GM19467 (cell line): ENCODE measurements around the gene MED16.
"Not testable (repeated sequence)": the region's sequence is repeated elsewhere in the genome, so short reads cannot be mapped to it uniquely, and the experiment has no call there.

Experiments
- ATAC-seq: cut with Tn5 transposase; IDR thresholded peaks from one replicate; pipeline ENCODE4 v1.9.1; 2021; ENCODE audit warnings: mild to moderate bottlenecking, moderate library complexity; ENCODE audit not compliant: unreplicated experiment

MED16 gene

DNA sequence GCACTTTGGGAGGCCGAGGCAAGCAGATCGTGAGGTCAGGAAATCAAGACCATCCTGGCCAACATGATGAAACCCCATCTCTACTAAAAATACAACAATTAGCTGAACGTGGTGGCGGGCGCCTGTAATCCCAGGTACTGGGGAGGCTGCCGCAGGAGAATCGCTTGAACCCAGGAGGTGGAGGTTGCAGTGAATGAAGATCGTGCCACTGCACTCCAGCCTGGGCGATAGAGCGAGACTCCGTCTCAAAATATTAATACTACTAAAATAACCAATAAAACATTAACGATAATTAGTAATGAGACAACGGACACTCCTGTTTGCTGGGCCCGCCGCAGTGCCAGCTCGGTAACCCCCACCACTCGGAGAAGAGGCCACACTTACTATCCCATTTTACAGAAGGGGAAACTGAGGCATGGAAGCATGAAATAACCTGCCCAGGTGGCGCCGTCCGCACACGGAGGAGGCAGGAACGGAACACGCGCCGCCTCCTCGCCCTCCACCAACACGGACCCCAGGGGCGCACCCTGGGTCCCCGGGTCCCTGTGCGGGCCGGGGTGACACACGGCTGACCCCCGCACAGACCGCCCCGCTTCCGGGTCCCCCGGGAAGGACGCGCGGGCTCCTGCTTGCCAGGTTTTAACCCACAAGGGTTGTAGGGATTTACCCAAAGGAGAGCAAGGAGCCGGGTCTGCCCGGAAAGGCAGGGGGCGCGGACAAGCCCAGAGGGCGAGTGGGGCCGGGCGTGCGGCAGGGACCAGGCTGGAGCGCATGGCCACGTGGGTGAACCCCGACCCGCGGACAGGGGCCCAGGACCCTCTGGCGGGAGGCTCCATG, 18.4 kb upstream of the MED16 start:
- ATAC-seq: no peak

DNA sequence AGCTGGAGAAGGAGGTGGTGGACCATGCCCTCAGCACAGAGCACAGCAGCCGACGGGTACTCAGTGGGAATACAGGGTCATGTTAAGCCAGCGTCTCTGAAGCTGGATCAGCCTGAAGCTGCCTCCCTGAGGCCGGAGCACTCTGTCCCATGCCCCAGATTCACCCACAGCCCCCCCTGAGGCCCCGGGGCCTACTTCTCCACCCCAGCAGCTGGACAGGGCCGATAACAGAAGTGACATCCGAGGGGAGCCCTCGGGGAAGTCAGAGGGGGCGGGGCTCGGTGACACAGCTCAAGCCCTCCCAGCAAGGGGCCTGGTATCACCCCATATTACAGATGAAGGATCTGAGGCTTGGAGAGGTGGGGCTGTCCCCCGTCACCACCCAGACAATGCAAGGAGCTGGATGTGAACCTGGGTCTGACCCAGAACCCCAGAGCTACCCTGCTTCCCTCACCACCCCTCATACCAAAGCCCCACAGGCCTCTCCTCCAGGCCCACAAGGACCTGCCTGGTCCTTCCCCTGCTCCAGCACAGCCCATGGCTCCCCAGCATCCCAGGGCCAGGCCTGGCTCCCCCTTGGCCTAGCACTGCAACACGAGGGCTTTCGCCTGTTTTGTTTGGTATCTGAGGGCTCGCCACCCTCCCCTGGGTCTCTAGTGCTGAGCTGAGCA, 14.3 kb upstream of the MED16 start:
- ATAC-seq: no peak

DNA sequence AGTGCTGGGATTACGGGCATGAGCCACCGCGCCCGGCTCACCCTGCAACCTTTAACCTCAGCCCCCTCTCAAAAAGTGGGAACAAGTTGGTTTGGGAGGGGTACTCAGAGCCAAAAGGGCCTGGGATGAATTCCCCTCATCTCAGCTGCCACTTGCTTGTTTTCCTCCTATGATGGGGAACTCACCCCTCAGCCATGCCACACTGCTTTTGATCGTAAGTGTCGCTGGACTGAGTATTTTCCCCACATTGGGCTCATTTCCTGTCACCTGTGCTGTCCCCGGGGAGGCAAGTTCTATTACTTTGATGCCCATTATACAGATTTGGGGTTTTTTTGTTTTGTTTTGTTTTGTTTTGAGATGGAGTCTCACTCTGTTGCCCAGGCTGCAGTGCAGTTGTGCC, 13.5 kb upstream of the MED16 start:
- ATAC-seq: no peak

DNA sequence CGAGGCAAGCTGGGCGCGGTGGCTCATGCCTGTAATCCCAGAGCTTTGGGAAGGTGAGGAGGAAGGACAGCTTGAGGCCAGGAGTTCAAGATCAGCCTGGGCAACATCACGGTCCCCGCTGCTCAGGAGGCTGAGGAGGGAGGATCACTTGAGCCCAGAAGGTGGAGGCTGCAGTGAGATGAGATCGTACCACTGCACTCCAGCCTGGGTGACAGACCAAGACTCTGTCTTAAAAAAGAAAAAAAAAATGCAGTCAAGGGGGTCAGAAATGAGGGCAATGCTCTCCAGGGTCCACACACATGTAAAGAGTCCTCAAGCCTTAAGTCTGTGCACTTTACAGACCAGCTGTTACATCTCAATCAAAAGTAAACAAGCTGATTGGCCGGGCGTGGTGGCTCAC, 11.6 kb upstream of the MED16 start:
- ATAC-seq: no peak

DNA sequence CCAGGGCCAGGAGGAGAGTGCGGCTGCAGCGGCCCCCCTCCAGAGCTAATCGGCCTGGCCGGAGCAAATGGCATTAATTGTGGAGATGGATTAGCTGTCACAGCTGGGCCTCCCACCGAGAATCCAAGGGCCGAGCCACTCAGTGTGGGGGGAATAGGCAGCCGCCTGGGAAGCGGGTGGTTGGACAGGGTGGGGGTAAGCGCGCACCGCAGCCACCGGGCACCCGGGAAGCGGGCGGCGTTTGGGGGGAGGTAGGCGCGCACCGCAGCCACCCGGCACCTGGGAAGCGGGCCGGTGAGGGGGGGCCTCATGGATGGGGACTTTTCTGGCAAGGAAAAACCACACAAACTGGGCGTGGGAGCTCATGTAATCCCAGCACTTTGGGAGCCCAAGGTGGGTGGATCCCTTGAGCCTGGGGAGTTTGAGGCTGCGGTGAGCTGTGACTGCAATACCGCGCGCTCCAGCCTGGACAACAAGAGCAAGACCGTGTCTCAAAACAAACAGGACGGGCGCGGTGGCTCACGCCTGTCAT, 10.3 kb upstream of the MED16 start:
- ATAC-seq: no peak

DNA sequence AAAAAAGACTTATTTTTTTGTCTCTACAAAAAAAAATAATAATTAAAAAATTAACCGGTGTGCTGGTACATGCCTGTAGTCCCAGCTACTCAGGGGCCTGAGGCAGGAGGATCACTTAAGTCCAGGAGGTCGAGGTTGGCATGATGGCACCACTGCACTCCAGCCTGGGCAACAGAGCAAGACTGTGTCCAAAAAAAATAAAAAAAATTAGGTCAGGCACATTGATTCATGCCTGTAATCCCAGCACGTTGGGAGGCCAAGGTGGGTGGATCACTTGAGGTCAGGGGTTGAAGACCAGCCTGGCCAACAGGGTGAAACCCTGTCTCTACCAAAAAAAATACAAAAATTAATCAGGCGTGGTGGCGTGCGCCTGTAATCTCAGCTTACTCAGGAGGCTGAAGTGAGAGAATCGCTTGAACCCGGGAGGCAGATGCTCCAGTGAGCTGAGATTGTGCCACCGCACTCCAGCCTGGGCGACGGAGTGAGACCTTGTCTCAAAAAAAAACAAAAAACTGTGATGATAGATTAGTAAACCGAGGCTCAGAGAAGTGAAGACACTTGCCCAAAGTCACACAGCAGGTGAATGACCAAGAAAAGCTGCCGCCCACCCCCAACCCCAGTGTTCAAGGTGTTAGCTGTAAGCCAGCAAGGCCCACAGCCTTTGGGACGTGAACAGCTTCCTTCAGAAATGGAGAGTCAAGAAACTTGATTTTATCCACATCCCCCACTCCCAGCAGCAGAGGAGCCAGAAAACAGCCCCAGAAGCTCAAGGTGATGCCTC, 9.6 kb upstream of the MED16 start:
- no peak for ATAC-seq

DNA sequence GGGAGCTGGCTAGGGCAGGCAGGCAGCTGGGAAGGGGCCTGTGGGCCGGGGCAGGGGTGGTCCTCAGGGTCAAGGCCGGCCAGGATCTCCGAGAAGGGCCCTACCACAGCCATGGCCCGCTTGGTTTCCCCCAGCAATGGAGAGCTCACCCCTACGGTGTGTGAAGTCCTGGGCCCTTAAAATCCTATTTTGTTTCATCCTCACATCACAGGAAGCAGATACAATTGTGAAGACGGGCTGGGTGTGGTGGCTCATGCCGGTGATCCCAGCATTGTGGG, 9.0 kb upstream of the MED16 start:
- no peak for ATAC-seq

DNA sequence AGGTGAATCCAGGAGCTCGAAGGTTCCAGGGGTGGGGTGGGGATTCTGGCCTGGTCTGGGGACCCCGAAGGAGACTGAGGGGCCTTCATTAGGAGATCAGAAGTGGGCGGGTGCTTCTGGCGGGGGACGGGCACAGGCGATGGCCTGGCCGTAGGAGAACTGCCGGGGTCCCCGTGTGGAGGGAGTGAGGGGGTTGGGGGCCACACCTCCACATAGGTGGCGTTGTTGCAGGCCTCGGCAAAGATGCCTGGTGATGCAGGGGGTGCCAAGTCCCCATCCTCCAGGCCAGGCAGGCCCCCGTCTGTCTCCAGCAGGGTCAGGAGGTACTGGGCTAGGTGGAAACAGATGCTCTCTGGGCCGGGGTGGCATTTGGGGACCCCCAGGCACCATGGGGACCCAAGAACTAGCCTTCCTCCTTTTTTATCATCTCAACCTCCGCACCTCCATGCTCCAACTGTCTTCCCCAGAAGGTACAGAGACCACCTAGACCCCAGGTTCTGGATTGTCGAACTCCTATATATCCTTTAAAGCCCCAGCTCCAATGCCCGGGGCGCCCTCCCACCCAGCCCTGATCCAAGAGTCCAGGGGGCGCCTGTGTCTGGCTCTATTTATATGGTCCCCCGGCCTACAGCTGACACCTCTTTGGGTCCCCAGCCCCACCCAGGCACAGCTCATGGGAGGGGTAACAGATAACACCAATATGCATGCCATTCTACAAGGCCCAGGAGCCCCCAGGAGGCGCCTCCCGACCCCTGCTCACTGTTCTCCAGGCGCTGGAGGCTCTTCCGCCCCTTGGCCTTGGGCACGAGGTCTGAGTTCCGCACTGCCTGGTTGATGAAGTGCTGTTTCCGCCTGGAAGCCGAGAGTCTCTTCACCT, 8.5 kb upstream of the MED16 start:
- no peak for ATAC-seq

DNA sequence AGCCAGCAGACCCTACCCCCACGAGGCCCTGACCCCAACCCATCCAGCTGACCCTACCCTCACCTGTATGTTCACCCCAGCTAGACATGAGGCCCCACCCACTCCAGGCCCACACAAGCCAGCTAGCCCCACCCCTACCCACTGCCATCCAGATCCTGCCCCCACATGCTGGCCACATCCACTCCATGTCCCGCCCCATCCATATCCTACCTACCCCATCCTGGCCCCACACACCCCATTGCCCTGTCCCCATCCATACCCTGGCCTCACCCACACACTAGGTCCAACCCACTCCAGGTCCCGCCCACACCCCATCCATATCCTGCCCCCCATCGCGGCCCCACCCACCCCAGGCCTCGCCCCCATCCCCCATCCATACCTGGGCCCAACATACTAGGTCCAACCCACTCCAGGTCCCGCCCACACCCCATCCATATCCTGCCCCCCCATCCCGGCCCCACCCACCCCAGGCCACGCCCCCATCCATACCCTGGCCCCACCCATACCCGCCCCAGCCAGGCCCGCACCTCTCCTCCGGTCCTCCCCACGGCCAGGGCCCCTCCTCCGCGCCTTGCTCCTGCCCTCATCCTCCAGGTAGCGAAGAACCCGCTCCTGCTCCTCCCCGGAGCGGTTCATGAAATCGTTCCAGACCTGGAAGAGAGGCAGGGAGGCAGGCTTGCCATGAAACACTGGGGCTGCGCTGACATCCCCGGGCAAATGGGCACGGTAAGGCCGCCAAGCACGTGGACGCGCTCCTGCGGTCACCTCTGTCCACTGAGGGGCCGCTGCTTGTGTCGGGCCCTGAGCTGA, 7.5 kb upstream of the MED16 start:
- no peak for ATAC-seq

DNA sequence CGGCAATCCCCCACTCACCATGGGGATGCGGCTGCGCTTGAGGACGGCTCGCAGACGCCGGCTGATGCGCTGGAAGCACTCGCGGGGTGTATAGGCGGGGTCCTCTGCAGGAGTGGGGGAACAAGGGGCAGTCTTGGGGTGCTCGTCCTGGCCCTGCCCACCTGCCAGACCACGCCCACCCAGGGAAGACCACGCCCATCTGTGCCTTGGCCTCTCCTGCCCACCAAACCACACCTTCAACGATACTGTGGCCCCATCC, 7.0 kb upstream of the MED16 start:
- no peak for ATAC-seq

DNA sequence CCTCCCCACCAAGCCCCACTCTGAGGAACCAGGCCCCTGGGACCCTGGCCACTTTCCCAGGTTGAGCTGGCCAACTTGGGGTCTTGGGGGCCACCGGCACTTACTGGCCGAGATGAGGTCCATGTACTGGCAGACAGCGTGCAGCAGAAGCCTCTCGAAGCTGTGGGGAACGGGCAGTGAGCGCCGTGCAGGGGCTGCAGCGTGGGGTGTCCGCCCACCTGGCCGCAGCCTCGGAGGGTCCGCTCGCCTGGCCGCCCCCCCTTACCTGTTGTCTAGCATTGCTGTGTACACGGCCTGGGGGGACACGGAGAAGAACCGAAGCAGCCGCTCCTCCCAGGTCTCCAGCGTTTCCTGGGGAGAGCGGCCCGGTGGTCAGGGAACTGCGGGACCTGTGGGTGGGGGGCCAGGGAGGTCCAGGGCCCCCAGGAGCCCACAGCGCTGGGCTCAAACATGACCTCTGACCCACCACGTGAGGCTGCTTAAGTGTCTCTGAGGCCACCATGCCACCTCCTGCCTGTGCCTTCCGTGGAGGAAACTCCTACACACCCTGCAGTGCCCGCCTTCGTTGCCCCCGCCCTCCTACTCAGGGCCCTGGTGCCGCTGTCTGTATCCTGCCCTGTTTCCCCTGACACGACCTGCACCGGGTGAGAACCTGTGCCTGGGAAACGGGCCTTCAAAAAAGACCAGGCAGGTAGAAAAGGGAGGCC, 6.5 kb upstream of the MED16 start:
- no peak for ATAC-seq

DNA sequence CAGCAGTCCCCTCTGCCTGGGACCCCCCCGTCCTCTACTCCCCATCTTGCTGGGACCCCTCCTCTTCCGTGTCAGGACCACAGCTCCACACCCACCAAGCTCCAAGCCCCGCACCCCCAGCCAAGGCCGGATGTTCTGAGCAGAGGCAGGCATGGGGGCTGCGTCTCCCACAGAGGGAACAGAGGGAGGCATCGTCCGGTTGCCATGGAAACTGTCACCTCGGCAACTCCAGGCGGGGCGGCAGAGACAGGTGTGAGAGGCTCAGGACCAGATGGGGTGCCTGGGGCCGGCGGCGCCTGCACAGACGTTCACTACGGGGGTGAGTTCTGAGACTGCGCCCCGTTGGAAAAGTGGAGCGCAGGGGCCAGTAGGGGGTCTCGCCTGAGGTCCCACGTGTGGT, 5.7 kb upstream of the MED16 start:
- no peak for ATAC-seq

DNA sequence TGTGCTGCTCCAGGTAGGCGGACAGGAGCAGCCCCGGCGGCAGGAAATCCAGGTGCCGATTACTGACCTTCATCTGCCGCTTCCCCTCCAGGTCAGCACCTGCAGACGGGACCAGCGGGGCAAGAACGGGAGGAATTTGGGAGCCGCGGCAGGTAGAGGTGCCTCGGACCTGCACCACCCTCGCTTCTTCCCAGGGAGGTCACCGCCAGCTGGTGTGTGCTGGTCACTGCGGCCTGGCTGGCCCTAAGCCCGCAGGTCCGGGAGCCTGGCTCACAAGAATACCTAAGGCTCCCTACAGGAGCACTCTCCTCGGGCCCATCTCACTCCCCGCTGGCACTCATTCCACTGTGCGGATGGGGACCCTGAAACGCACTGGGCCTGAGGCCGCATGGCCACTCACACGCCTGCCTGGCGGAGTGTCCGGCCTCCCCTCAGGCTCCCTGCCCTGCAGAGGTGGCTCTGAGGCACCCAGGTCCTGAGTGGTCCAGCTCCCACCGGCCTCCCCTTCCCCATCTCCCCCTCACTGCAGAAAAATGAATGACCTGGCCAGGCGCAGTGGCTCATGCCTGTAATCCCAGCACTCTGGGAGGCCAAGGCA, 4.6 kb upstream of the MED16 start:
- ATAC-seq: no peak

DNA sequence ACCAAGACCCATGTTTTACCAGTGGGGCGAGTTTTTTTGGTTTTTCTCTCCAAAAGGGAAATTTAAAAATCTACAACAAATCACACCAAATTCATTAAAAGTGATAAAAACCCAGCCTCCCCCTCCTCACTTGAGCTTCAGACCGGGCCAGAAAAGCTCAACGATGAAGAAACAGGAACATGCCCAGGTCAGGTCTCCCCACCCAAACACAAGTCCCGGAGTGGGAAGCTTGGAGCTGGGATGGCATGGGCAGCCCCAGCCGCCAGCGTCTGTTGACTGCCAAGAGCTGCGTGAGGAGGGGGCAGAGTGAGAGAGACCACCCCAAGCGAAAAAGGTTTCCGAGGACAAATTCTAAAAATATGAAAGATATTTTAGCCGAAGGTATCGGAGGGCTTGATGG, 4.0 kb upstream of the MED16 start:
- no peak for ATAC-seq

DNA sequence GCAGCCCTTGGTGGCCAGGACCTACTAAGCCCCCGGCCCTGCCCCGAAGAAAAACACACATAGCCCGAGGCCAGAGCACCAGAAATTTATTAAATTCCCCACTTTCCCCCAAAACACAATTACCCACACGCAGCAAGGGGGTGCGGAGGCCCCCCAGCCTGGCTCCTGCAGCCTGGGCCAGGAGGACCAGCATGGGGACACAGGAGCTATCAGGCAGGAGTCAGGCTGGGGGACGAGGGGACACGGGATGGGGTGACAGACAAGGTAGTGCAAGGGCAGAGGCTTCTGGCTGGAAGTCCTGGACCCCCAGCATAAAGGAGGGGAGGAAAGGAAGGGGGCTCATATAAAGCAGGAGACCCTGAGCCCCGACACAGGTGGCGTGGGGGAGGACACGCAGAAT, 3.4 kb upstream of the MED16 start:
- no peak for ATAC-seq

DNA sequence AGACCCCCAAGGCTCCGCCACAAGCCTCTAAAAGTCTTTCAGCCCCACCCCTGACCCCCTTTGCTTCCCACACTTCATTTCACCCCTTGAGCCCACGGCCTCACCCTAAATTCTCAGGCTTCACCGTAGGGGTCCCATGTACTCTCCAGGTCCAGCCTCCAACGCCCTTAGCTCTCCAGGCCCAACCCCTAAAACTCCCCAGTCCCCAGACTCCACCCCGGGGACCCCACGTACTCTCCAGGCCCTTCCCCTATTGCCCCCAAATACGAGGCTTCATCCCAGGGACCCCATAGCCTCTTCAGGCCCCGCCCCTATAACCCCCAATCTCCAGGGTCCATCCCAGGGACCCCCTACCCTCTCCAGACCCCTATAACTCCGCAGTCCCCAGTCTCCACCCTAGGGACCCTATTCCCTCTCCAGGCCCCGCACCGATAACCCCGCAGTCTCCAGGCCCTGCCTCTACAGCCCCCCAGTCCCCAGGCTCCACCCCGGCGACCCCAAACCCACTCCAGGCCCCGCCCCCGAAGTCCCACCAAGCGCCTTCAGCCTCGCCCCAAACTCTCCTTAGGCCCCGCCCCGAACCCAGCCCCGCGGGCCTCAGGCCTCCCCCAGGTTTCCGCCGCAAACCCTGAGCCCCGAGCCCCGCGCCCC, 619 bp downstream of the MED16 start:
- no peak for ATAC-seq

DNA sequence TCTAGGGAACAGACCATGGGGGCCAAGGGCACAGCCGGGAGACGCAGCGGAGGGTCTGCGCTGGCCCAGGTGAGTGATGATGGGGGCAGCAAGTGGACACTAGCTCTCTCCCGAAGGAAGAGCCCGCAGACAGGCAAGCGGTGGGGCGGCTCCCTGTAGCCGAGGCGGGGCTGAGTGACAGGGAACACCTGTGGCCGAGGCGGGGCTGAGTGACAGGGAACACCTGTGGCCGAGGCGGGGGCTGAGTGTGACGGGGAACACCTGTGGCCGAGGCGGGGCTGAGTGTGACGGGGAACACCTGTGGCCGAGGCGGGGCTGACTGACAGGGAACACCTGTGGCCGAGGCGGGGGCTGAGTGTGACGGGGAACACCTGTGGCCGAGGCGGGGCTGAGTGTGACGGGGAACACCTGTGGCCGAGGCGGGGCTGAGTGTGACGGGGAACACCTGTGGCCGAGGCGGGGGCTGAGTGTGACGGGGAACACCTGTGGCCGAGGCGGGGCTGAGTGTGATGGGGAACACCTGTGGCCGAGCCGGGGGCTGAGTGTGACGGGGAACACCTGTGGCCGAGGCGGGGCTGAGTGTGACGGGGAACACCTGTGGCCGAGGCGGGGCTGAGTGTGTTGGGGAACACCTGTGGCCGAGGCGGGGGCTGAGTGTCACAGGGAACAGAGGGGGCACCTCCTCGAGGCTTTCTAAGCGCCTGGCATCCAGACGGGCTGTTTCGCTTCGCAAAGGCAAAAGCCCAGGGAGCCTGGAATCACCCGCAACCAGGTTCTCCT, 1.4 kb downstream of the MED16 start:
- not testable (repeated sequence) for ATAC-seq

DNA sequence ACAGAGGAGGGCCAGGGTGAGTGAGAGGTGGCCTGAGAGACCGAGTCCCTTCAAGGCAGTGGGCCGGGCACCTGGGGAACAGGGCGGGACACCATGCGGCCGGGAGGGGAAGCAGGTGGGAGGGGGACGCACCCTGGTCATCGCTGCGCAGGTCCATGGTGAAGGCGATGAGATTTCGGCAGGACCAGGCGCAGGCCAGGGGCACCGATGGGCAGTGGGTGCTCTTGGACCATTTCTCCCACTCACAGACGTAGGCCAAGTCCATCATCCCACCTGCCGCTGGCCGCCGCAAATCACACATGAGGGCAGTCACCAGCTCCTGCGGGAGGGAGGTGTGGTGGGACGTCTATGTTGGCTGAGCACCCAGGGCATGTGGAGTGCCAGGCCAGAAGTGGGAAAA, 2.2 kb downstream of the MED16 start:
- ATAC-seq: no peak
